Metanephros (tissue), 2 donors: Measurements from ENCODE around the gene MCAM. TPM values are rescaled to one million over a fixed set of nuclear protein-coding genes. Genes with fewer than 3 reads are reported as not detected.

Source experiments
- small RNA-seq: library from RNA; depleted of rRNA; stranded (forward); fragments of <200 nt; gene quantifications from one replicate; pipeline ENCODE3, GENCODE V24; 2014; ENCODE audit warnings: low replicate concordance
- total RNA-seq: library from RNA; depleted of rRNA; stranded (reverse); fragments of >200 nt; gene quantifications from one replicate; pipeline ENCODE4 v1.2.3, GENCODE V29; 2014

The MCAM gene, protein sequence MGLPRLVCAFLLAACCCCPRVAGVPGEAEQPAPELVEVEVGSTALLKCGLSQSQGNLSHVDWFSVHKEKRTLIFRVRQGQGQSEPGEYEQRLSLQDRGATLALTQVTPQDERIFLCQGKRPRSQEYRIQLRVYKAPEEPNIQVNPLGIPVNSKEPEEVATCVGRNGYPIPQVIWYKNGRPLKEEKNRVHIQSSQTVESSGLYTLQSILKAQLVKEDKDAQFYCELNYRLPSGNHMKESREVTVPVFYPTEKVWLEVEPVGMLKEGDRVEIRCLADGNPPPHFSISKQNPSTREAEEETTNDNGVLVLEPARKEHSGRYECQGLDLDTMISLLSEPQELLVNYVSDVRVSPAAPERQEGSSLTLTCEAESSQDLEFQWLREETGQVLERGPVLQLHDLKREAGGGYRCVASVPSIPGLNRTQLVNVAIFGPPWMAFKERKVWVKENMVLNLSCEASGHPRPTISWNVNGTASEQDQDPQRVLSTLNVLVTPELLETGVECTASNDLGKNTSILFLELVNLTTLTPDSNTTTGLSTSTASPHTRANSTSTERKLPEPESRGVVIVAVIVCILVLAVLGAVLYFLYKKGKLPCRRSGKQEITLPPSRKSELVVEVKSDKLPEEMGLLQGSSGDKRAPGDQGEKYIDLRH
- 117 TPM for total RNA-seq

GRCh38 chr11:119316729-119317591 lies at the start of gene MCAM:
Gene MCAM, minus strand, starts transcription at chr11:119317130. Its CDS starts 29 bp downstream, at chr11:119317101.

DNA sequence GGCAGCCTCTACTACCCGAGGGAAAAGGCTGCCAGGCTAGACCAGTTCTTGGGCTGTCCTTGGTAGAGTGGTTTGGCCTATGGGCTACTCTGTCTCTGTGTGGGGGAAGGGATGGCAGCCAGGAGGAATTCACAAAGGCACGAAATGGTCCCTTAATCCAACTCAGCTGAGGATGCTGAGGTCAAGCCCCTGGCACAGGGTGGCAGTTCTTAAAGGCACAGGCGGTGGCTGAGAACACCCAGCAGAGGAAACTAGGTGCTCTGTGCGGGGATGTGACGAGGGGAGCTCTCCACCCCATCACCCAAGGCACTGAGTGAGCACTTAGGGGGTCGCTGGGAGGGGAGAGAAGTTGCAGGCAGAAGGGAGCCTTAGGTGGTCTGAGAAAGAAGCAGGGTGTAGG lies 29.7 kb upstream of the MCAM start, which contains the start of gene MFRP:
TSS of gene MFRP (minus strand) at position 101 of the 400 bp plus-strand sequence. CDS start 192 bp downstream, outside the sequence.

GRCh38 chr11:119340335-119341221 lies 23.6 kb upstream of the MCAM start, which contains the start of gene C1QTNF5:
Gene C1QTNF5, minus strand, starts transcription at chr11:119340883. Its CDS starts 486 bp downstream, at chr11:119340397.

GRCh38 chr11:119334174-119334930 lies 17.4 kb upstream of the MCAM start, which contains the start of gene RNF26:
Gene RNF26, plus strand, starts transcription at chr11:119334527. Its CDS starts 596 bp downstream, at chr11:119335123.

Small RNA genes lying within 50 kb of the gene (small RNA-seq; reads per million reads assigned to genes)
- gene RF01225, result not detected
- not detected for gene RNU6-262P

Other genes starting within 250 kb of the MCAM start
- 40.3 TPM for gene VPS11, start 249.3 kb downstream of the MCAM start, total RNA-seq
- 19.7 TPM for gene HMBS, start 232.2 kb downstream of the MCAM start, total RNA-seq
- gene DPAGT1, start 215.3 kb downstream of the MCAM start, total RNA-seq, result 20.0 TPM
- 6.9 TPM for gene C2CD2L, start 209.8 kb downstream of the MCAM start, total RNA-seq
- gene HINFP, start 195.6 kb downstream of the MCAM start, total RNA-seq, result 26.6 TPM
- 0.76 TPM for gene ABCG4, start 168.1 kb downstream of the MCAM start, total RNA-seq
- gene NLRX1, start 148.4 kb downstream of the MCAM start, total RNA-seq, result 23.4 TPM
- 12.4 TPM for gene NHERF4, start 131.7 kb downstream of the MCAM start, total RNA-seq
- 15.9 TPM for gene CBL, start 110.8 kb downstream of the MCAM start, total RNA-seq
- gene RNF26, start 17.4 kb upstream of the MCAM start, total RNA-seq, result 13.8 TPM
- 39.0 TPM for gene C1QTNF5, start 23.8 kb upstream of the MCAM start, total RNA-seq
- 0.06 TPM for gene MFRP, start 29.6 kb upstream of the MCAM start, total RNA-seq
- 14.3 TPM for gene USP2, start 64.6 kb upstream of the MCAM start, total RNA-seq
- gene THY1, start 106.0 kb upstream of the MCAM start, total RNA-seq, result 39.7 TPM